ENCODE data around the gene FBLN1.
"Not testable (repeated sequence)": the region's sequence is repeated elsewhere in the genome, so short reads cannot be mapped to it uniquely, and the experiment has no call there.

The FBLN1 gene

DNA sequence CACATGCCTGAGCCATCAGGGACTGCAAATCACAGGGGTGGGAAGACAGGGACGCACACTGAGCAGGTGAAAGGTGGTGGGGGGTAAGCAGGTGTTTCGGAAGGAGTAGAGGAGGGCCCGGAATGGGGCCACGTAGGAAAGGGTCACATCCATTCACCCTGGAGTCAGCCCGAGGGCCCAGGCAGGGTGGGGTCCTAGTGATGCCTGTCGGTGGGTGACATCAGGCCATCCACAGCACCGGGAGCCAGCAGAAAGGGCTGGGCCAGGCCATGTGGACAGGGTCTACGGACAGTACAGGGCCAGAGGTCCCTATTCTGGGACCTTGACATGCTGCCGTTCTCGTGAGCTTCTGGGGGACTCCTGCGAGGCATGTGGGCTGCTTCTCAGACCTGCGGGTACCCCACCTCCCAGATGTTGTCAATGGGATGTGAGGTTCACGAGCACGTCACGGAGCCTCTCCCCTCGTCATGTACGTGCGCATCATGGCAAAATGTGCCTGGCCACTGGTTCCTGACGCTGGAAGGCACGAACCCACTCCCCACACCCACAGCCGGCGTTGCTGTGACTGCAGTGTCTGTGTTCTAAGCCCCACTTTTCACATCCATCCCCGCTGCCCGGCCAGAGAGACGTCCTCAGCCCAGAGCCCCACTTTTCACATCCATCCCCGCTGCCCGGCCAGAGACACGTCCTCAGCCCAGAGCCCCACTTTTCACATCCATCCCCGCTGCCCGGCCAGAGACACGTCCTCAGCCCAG, 84.1 kb downstream of the FBLN1 start:
- no peak for DNase-seq

- DNase-seq: no peak
Observed at GRCh38 chr22:45587638-45588505, 85.2 kb downstream of the FBLN1 start.

- DNase-seq: no peak
Observed at GRCh38 chr22:45589556-45589955, 86.9 kb downstream of the FBLN1 start.

- DNase-seq: no peak
Observed at GRCh38 chr22:45590262-45590661, 87.6 kb downstream of the FBLN1 start.

- not testable (repeated sequence) for DNase-seq
Observed at GRCh38 chr22:45591633-45592213, 89.0 kb downstream of the FBLN1 start.

DNA sequence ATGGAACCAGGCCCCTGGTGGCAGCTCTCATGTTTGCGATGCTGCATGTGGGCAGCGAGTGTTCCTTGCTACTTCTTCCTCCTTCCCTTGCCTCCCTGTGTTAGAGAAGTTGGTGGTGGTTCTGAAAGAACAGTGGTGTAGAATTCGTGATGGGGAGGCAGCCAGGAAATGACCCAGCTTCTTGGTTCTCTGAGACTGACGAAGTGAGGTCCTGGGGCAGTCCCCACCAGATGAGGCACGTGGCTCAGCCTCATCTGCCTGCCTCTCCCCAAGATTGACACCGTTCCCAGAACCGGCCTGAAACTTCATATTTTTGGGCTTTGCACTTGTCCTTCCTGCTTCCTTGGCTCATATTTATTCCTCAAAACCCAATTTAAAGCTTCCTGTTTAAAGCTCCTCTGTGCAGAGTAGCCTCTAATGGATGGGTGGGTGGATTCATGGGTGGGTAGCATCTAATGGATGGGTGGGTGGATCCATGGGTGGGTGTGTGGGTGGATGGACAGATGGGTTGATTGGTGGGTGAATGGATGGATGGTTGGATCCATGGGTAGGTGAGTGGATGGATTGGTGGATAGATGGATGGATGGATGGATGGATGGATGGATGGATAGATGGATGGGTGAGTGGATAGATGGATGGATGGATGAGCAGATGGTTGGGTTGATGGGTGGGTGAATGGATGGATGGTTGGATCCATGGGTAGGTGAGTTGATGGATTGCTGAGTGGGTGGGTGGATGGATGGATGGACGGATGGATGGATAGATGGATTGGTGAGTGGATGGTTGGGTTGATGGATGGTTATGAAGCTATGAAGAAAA, 91.6 kb downstream of the FBLN1 start:
- no peak for DNase-seq

GRCh38 chr22:45597460-45598192, 94.9 kb downstream of the FBLN1 start:
- DNase-seq: no peak

GRCh38 chr22:45598596-45599217, 96.0 kb downstream of the FBLN1 start:
- DNase-seq: no peak

- peak; percentile 34 for DNase-seq
Observed at GRCh38 chr22:45599836-45600577, 97.3 kb downstream of the FBLN1 start.

GRCh38 chr22:45600790-45601730, 98.4 kb downstream of the FBLN1 start:
- no peak for DNase-seq

DNA sequence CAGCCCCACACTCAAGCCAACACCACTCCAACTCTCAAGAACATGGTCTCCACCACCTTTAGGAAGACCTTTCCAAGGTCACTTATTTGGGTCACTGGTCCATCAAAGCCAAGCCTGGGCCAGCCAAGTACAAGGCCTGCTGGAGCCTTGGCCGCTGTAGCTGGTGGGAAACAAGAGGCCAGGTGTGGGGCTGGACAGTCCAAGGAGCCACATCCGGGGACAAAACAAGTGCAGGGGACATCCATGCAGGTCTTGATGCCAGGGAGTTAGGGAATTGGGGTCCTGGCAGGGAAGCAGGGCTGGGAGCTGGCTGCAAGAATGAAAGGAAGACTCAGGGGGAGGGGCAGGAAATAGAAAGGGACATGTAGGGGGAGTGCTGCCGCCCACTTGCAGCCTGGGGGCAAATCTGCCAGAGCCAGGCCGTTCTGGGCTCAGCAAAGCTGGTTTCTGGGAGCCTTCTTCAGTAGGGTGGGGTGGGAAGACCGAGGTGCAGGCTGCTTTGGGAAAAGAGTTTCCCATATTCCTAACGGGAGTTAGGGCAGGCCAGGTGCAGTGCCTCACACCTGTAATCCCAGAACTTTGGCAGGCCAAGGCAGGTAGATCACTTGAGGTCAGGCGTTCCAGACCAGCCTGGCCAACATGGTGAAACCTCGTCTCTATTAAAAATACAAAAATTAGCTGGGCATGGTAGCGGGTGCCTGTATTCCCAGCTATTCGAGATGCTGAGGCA, 99.5 kb downstream of the FBLN1 start:
- DNase-seq: no peak

GRCh38 chr22:45602824-45603595, 100.3 kb downstream of the FBLN1 start:
- DNase-seq: no peak

GRCh38 chr22:45603619-45604018, 100.9 kb downstream of the FBLN1 start:
- DNase-seq: no peak

GRCh38 chr22:45608045-45608444, 105.4 kb downstream of the FBLN1 start:
- not testable (repeated sequence) for DNase-seq

DNA sequence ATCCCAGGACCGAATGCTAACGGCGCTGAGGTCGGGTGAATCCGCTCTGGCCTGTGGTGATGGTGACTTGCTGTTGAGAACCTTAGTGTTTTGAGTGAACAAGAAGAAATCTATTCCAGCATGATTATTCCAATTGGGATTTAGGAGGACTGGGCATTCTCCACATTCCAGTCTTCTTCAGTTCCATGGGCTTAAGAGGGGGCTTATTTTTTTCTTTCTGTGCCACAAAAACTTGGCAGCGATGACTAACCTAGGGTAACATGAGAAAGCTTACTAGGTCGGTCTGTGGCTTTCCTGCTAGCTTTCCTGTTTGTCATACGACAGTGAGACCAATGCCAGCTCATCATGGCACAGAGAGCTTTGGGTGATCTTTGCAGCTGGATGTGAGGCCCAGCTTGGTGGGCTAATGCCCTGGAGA, 106.1 kb downstream of the FBLN1 start:
- no peak for DNase-seq

DNA sequence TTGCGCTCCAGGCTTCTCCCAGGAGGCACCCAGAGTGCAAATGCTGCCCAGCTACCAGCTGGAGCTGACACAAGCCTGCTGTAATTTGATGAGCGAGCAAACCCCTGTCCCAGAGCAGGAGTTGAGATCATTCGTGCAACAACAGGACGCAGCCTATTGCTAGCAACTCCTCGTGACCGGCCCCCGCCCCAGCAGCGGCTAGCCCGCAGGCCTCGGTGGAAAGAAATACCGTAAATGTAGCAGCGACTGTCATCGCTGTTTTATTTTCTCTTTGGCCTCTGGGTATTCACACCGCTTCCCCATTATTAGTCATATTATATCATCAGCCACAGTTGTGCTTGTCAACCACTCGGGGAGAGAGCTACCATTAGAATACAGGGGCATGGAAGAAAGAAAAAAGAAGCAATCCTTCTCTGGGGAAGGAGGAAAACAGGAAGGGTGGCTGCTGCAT, 109.8 kb downstream of the FBLN1 start:
- DNase-seq: no peak

DNA sequence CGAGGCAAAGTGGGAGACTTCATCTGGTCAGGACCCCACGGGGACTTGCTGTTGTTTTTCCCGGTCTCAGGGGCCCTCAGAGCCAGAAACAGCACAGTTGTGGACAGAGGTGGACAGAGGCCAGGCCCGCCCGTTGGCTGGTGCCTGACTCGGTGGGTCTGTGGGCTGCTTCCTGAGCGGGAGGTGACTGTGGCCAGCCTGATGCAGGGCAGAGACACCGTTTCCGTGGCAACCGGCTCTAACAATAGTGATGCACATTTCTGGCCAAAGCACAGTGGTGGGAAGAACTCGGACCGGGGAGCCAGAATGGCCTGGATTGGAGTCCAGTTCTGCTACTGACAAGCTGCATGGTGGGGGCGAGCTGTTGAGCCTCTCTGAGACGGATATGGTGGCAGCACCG, 110.3 kb downstream of the FBLN1 start:
- DNase-seq: no peak

DNA sequence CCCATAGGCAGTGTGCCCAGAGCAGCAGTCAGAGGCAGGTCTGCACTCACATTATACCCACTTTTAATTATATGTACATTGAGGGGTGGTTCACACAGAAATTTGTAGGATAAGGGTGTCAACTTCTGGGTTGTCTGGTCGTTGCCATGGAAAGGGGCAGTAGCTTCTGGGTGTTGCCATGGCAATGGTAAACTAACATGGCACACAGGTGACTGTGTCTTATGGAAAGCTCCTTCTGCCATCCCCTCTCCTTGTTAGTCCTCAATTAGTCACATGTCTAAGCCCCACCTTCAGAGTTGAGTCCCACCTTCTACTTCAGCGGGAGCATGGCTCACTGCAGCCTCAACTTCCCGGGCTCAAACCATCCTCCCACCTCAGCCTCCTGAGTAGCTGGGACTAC, 112.7 kb downstream of the FBLN1 start:
- DNase-seq: no peak
